Measurements from ENCODE around the gene ACKR2. TPM values are rescaled to one million over a fixed set of nuclear protein-coding genes. Genes with fewer than 3 reads are reported as not detected.

ACKR2 gene
- polyA plus RNA-seq, 1 donor (not counting 4 experiments of a cell fraction or from before 2014, with no cell fraction given): 0.22 TPM

- Histone ChIP-seq H3K4me2 (ENCODE audit: control insufficient read depth, extremely low read depth, insufficient read depth, low read depth, low read length) (no peak overlapping the region), H3K27me3 (ENCODE audit: control insufficient read depth, extremely low read depth, insufficient read depth, low read length) (peaks cover 11% of the 10 kb centered on the region), H3K4me3 (ENCODE audit: control insufficient read depth in 2 of 3, extremely low read depth in 1 of 3, insufficient read depth in 2 of 3, low read depth in 1 of 3, low read length in 3 of 3) (no peak overlapping the region), H3K9ac (ENCODE audit: control insufficient read depth, extremely low read depth, insufficient read depth, low read length) (no peak overlapping the region), H3K9me3 (ENCODE audit: control insufficient read depth, low read depth, low read length) (no peaks in the 10 kb centered on the region), H3K79me2 (ENCODE audit: control insufficient read depth, insufficient read depth, low read length) (no peaks in the 10 kb centered on the region), H3K36me3 (ENCODE audit: control insufficient read depth in 2 of 2, extremely low read depth in 1 of 2, insufficient read depth in 2 of 2, low read length in 2 of 2) (no peaks in the 10 kb centered on the region), H2AFZ (ENCODE audit: control insufficient read depth, low read length) (no peak overlapping the region), H3K27ac (ENCODE audit: control insufficient read depth, insufficient read depth, low read length) (no peak overlapping the region), H4K20me1 (ENCODE audit: control insufficient read depth, extremely low read depth, insufficient read depth, low read length) (no peaks in the 10 kb centered on the region), H3K9me1 (ENCODE audit: control insufficient read depth, extremely low read depth, insufficient read depth, low read length) (no peaks in the 10 kb centered on the region), H3K4me1 (ENCODE audit: control insufficient read depth, extremely low read depth, insufficient read depth, low read length) (no peaks in the 10 kb centered on the region)
- FAIRE-seq: no peak
- dilution Hi-C loops (cut with MboI; ENCODE audit: extremely low pct_ligation_motif_present, low sequenced_read_pairs): no loop called here
- TF ChIP-seq, protein P1, sequence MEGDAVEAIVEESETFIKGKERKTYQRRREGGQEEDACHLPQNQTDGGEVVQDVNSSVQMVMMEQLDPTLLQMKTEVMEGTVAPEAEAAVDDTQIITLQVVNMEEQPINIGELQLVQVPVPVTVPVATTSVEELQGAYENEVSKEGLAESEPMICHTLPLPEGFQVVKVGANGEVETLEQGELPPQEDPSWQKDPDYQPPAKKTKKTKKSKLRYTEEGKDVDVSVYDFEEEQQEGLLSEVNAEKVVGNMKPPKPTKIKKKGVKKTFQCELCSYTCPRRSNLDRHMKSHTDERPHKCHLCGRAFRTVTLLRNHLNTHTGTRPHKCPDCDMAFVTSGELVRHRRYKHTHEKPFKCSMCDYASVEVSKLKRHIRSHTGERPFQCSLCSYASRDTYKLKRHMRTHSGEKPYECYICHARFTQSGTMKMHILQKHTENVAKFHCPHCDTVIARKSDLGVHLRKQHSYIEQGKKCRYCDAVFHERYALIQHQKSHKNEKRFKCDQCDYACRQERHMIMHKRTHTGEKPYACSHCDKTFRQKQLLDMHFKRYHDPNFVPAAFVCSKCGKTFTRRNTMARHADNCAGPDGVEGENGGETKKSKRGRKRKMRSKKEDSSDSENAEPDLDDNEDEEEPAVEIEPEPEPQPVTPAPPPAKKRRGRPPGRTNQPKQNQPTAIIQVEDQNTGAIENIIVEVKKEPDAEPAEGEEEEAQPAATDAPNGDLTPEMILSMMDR (optimal IDR thresholded peaks at IDR 0.05 in 1 of 3, IDR thresholded peaks at IDR 0.05 in 1 of 3, conservative IDR thresholded peaks at IDR 0.05 in 1 of 3; ENCODE audit: extremely low read depth in 1 of 3, insufficient read depth in 2 of 3, low read length in 3 of 3): no peak
- no peak for TF ChIP-seq EZH2 (IDR thresholded peaks at IDR 0.05; ENCODE audit: low read length)
- no peak for DNase-seq (ENCODE audit: low read depth, low spot score)
These were observed 64.2 kb downstream of the ACKR2 start for GRCh38 chr3:42873221-42873982.

DNA sequence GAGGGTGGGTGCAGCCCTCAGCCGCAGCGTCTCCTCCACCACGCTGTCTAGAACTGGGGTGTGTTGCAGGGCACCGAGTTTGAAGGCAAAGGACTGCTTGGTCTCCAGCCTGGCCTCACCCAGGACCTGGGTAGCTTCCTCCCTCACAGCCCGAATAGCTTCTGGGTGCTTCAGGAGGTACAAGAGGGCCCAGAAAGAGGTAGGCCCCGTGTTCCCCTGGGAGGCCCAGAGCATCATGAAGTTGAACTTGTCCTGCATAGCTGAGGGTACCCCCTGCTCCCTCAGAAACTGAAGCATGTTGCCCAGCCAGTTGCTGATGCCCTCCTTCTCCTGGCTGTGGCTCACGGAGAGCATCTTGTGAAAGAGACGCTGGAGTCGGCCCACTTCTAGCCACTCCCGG lies 65.5 kb downstream of the ACKR2 start:
- FAIRE-seq (no peak), DNase-seq (ENCODE audit: low read depth, low spot score) (no peak)
- Histone ChIP-seq H2AFZ (ENCODE audit: control insufficient read depth, low read length) (no peak overlapping the region), H3K27ac (ENCODE audit: control insufficient read depth, insufficient read depth, low read length) (no peak overlapping the region), H3K36me3 (ENCODE audit: control insufficient read depth in 2 of 2, extremely low read depth in 1 of 2, insufficient read depth in 2 of 2, low read length in 2 of 2) (no peaks in the 10 kb centered on the region), H3K4me2 (ENCODE audit: control insufficient read depth, extremely low read depth, insufficient read depth, low read depth, low read length) (no peak overlapping the region), H4K20me1 (ENCODE audit: control insufficient read depth, extremely low read depth, insufficient read depth, low read length) (no peaks in the 10 kb centered on the region), H3K9ac (ENCODE audit: control insufficient read depth, extremely low read depth, insufficient read depth, low read length) (no peak overlapping the region), H3K4me3 (ENCODE audit: control insufficient read depth in 2 of 3, extremely low read depth in 1 of 3, insufficient read depth in 2 of 3, low read depth in 1 of 3, low read length in 3 of 3) (no peak overlapping the region), H3K79me2 (ENCODE audit: control insufficient read depth, insufficient read depth, low read length) (no peaks in the 10 kb centered on the region), H3K27me3 (ENCODE audit: control insufficient read depth, extremely low read depth, insufficient read depth, low read length) (peaks cover 9% of the 10 kb centered on the region), H3K9me1 (ENCODE audit: control insufficient read depth, extremely low read depth, insufficient read depth, low read length) (no peaks in the 10 kb centered on the region), H3K9me3 (ENCODE audit: control insufficient read depth, low read depth, low read length) (no peaks in the 10 kb centered on the region), H3K4me1 (ENCODE audit: control insufficient read depth, extremely low read depth, insufficient read depth, low read length) (no peaks in the 10 kb centered on the region)
- TF ChIP-seq, protein P1 (optimal IDR thresholded peaks at IDR 0.05 in 1 of 3, IDR thresholded peaks at IDR 0.05 in 1 of 3, conservative IDR thresholded peaks at IDR 0.05 in 1 of 3; ENCODE audit: extremely low read depth in 1 of 3, insufficient read depth in 2 of 3, low read length in 3 of 3): no peak
- no peak for TF ChIP-seq EZH2 (IDR thresholded peaks at IDR 0.05; ENCODE audit: low read length)
- dilution Hi-C loops (cut with MboI; ENCODE audit: extremely low pct_ligation_motif_present, low sequenced_read_pairs): no loop called here

Measured in keratinocyte (primary cell).